Stimulated activated CD8-positive, alpha-beta memory T cell treated with anti-CD3 and anti-CD28 coated beads, Interleukin-4, amount 100 ng/mL, for 24 hours (primary cell): ENCODE results near the gene BEST1.

Source experiments
- DNase-seq: peaks from one replicate; pipeline ENCODE4 v3.0.0-alpha.2; 2020; ENCODE audit warnings: low read depth

BEST1 gene

GRCh38 chr11:61950035-61950547, at the start of gene BEST1:
Gene BEST1, plus strand, starts transcription at chr11:61950351. Its CDS starts 1,456 bp downstream, at chr11:61951807.
- no peak for DNase-seq

GRCh38 chr11:61901397-61901796, 48.8 kb upstream of the BEST1 start:
- no peak for DNase-seq

GRCh38 chr11:61902313-61902712, 47.8 kb upstream of the BEST1 start:
- DNase-seq = no peak

GRCh38 chr11:61903845-61904244, 46.3 kb upstream of the BEST1 start:
- DNase-seq = no peak

DNA sequence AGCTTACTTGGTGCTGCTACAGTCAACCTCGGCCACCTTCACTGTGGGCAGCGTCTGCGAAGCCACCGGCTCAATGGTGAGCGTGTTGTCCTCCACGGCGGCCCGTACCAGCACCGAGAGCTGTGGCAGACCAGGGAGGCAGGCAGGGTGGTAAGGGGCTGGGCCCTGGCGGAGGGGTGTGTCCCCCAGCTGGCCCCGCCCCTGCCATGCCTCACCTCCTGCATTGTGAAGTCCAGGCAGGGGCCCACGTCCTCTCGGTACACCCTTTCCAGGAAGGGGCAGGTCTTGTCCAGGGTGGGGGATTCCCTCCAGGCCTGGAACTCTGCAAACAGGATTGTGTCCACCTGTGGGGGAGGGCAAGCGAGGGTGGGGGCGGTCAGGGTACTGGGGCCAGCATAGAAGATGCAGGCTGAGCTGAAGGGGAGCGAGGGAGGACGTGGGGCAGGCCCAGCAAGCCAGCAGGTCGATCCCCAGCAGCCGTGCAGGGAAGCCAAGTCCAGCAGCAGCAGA, 45.6 kb upstream of the BEST1 start:
- no peak for DNase-seq

DNA sequence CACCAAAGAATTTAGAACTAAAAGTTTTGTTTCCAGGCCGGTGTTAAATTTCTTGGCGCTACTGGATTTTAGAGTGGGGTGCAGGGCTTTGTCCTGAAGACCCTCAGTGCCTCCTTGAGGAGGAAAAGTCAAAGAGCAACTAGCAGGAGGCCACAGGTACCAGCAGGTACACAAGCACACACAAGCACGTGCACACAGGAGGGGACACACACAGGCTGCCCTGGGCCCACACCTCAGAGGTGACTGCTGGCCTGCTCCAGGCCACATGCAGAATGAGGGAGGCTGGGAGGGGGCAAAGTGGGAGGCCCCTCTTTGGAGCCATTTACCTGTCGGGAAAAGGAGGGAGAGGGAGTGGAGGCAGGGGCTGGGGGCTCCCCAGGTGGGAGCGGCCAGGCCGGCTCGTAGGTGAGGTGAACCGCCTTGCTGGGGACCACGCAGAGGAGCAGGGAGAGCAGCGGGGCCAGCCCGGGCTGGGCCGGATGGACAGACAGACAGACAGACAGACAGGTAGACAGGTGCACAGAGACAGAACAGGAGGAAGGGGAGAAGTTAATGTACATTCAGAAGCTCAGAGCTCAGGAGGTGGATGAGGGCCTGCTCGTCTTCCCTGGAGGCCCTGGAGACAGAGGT, 45.0 kb upstream of the BEST1 start:
- no peak for DNase-seq

DNA sequence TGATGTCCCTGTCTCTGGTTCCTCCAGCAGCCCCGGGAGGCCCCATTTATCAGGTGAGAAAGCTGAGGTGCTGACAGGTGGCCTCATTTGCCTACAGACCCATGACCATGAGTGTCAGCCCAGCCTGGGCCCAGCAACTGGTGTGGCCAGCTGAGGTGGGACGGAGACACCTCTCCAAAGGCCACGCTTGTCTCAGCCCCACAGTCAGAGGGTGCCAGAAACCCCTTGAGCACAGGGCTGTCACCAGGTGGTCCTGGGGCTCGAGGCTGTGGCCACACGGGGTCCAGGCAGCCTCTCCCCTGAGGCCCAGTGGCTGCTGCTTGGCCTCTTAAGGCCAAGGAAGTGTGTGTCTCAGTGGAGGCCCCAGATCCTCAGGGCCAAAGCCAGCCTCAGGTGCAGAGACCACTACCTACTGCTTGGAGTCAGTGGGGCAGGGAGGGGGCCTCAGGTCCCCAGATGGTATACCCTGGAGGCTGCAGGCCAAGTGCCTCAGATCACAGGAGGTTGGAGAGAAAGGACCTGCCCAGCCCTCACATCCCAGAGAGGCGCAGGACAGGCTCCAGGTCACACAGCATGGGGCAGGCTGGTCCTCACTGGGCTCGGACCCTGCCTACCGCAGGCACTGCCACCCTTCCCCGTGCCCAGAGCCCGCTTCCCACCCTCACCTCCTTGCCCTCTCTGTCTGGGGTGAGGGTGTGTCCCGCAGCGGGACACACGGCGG, 44.2 kb upstream of the BEST1 start:
- no peak for DNase-seq

DNA sequence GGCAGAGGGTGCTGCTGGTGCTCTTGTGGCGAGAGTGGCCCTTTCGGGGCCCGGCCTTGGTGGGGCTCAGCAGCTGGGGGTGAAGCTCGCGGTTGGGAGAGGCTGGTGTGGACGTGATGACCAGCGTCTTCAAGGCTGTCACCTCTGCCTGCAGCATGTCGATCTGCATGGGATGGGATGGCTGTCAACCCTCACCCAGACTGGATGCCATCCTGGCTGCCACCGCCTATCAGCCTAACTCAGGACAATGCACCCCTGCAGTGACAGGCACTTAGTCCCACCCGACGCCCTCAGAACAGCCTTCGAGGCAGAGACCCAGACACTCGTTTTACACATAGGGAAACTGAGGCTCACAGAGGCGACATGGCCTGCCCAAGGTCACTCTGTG, 43.6 kb upstream of the BEST1 start:
- no peak for DNase-seq

DNA sequence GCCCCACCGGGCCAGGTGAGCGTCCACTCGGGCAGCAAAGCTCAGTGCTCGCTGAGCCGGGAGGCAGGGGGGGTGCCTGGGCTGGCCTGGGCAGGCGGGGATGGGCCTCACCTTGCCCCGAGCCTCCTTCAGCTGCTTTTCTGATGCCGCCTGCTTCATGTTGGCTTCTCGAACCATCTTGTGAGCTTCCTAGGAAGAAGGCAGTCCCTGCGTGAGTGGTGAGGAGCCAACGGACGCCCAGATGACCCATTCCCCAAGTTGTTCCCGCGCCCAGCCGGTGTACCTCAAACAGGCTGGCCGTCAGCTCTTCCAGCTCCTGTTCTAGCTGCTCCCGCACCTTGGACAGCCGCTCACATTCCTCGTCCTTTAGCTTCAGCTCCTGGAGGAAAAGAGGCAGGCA, 42.9 kb upstream of the BEST1 start:
- no peak for DNase-seq

DNA sequence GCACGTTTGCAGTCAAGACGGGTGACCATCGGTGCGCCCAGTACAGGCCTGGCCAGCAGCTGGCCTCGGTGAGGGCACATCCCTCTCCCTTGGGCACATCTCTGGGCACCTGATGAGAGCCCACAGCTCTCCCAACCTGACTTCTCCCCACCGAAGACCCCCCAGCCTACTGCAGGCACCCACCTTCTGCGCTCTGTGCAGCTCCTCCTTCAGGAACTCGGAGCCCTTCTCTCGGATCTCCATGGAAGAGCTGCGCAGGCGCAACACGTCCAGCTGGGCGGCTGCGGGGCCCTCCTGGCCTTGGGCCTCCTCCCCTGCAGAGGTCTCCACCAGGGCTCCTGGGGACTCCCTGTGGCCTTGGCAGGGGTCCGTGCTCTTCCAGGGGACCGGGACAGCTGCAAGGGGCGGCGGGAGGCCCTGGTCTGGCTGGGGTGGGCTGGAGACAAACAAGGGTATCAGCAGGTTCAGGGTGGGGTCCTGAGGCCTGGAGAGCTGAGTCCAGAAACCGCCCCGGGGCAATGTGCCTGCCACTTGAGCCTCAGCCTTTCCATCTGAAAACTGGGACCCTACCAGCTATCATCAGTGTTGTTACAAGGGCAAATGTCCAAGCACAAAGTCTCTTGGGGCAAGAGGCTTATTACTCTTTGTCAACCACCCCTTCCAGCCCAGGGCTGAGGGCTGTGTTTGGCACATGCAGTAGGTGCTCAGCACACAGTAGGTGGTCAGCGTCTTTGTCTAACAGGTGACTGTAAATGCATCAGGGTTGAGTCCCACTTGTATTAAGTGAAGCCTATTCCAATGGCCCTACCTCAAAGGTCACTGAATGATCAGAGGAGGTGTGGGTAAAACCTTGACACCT, 42.1 kb upstream of the BEST1 start:
- no peak for DNase-seq

DNA sequence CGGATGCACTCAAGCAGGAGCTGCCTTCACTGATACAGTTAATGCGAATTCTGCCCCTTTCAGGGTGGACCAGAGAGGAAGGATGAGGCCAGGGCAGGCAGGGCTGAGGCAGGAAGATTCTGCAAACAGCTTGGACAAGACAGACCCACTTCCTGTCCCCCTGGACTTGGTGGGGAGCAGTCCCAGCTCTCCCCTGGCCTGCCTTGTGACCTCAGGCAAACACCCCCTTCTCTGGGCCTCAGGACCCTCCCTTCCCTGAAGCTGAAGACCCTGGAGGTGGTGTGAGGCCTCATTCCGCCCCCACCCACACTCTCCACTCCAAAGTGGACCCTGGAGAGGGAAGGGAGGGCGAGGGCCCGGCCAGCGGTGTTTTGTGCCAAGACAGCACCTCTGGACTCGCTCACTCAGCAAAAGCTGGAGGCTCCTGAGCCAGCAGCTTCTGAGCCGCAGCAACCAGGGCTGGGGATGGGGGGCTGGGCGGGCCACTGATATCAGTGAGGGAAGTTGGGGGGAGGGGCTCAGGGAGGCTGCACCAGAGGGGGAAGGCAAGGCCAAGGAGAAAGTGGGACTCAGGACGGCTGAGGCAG, 41.3 kb upstream of the BEST1 start:
- DNase-seq = no peak

- DNase-seq = no peak
Observed at GRCh38 chr11:61910187-61911127, 39.7 kb upstream of the BEST1 start.

- no peak for DNase-seq
Observed at GRCh38 chr11:61911128-61911700, 38.9 kb upstream of the BEST1 start.

- DNase-seq = no peak
Observed at GRCh38 chr11:61911701-61912529, 38.2 kb upstream of the BEST1 start.

DNA sequence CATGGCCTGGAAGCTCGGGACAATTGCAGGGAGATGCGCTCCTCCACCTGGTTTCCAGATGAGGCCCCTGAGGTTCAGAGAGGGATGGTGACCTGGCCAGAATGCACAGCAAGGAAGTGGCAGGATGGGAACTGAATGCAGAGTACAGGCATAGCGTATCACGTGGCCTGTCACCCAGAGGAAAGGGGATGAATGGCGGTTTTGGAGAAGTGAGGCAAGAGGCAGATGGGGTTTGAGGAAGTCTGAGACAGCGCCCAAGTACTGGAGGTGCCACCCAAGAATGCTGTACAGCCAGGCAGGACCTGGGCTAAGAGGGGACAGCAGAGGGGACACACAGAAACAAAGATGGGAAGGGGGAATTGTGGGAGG, 37.6 kb upstream of the BEST1 start:
- DNase-seq = no peak

DNA sequence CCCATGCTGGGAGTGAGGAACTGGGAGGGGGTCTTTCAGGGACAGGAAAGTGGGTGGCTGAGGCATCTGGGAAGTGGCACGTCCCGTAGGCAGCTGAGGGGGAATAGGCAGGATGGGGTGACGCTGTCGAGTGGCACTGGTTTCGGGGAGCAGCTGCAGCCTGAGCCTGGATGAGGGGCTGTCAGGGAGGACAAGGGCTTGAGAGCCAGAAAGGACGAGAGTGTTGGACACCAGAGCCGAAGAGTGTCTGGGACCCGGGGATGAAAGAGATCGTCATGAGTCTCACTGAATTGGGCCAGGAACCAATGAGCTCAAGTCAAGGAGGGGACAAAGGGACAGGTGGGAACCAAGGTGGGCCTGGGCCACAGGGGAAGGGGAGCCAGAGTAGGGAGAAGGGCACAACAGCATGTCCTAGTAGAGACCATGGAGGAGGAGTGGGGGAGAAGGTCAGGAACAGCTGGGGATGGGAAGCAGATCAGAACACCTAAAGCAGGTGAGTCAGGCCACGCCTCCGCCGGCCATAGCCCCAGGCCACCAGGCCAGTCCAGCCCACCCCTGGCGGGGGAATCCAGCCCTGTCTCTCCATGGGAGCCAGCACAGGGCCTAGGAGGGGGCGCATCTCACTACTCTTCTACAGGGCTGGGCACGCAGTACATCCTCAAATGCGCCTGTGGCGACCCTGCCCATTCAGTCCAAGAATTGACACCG, 37.0 kb upstream of the BEST1 start:
- DNase-seq = no peak

- no peak for DNase-seq
Observed at GRCh38 chr11:61913699-61914395, 36.3 kb upstream of the BEST1 start.

GRCh38 chr11:61914471-61915171, 35.5 kb upstream of the BEST1 start:
- DNase-seq = no peak
